ENCODE data around the gene HOXC4. TPM values are rescaled to one million over a fixed set of nuclear protein-coding genes. Genes with fewer than 3 reads are reported as not detected.
A peak's percentile ranks its signal among the peaks of the same experiment; 100 is the strongest.

Gene HOXC4
- total RNA-seq, 4 donors from 2014 or later: 0.51 to 2.0 (median 0.71) TPM

DNA sequence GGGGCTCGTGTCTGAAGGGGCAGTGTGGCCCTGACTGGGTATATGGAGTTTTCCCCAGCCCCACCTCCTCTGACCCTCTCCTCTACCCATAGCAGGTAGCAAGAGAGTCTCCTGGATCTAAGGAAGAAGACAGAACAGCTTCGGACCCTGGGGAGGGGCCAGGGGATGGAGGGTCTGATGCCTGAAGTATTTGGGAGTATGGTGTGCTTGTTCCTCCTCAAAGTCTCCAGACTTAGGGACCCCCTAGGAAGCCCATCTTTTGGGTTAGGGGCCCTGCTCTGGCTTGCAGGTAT is 45.4 kb upstream of the HOXC4 start:
- no peak for DNase-seq
- TF ChIP-seq POLR2A (IDR thresholded peaks at IDR 0.05): no peak
- TF ChIP-seq, protein P1, sequence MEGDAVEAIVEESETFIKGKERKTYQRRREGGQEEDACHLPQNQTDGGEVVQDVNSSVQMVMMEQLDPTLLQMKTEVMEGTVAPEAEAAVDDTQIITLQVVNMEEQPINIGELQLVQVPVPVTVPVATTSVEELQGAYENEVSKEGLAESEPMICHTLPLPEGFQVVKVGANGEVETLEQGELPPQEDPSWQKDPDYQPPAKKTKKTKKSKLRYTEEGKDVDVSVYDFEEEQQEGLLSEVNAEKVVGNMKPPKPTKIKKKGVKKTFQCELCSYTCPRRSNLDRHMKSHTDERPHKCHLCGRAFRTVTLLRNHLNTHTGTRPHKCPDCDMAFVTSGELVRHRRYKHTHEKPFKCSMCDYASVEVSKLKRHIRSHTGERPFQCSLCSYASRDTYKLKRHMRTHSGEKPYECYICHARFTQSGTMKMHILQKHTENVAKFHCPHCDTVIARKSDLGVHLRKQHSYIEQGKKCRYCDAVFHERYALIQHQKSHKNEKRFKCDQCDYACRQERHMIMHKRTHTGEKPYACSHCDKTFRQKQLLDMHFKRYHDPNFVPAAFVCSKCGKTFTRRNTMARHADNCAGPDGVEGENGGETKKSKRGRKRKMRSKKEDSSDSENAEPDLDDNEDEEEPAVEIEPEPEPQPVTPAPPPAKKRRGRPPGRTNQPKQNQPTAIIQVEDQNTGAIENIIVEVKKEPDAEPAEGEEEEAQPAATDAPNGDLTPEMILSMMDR (IDR thresholded peaks at IDR 0.05 in 4 of 5, conservative IDR thresholded peaks at IDR 0.05 in 1 of 5): no peak
- in situ Hi-C loops (cut with MboI; ENCODE audit: low sequenced_read_pairs in 4 of 4) (loop anchor here in 2 of 4 donors (25.0 kb wide), 1 partner anchor 354 kb away; the partner anchor contains the start of gene GPR84 (in 2 of the 2)), intact Hi-C loops (cut with DNase I; ENCODE audit: low total_unique reads) (no loop called here)
- Histone ChIP-seq H3K27ac (peak overlapping the region; percentile 94 to 100 (median 98)), H3K27me3 (no peaks in the 10 kb centered on the region), H3K9me3 (no peaks in the 10 kb centered on the region), H3K36me3 (no peaks in the 10 kb centered on the region), H3K4me1 (peaks cover 39 to 58% of the 10 kb centered on the region in 2 donors), H3K4me3 (peak overlapping the region in 2 of 4 donors; percentile 44 to 62)
- ATAC-seq: no peak

DNA sequence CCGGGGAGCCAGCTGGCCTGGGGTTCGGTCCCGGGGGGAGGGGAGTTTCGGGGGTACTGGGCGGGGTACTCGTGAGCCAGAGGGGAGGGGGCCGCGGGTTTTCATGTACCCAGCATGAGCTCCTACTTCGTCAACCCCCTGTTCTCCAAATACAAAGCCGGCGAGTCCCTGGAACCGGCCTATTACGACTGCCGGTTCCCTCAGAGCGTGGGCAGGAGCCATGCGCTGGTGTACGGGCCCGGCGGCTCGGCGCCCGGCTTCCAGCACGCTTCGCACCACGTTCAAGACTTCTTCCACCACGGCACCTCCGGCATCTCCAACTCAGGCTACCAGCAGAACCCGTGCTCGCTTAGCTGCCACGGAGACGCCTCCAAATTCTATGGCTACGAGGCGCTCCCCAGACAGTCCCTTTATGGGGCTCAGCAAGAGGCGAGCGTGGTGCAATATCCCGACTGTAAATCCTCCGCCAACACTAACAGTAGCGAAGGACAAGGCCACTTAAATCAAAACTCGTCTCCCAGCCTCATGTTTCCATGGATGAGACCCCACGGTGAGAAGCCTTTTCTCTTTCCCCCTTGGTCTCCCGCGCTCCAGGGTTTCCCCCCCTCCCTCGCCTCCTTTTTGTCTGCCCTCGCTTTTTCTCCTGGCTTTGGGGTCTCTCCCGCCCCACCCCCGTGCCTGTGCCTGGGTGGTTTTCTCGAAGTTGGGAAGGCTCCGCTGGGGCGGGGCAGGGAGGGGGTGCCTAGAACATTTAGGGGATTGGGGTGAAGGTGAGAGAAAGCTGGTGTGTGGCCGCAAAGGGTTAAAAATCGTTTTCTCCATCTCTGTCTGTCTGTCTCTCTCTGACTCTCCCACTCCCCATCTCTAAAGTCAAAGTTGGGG is 44.2 kb upstream of the HOXC4 start:
- H3K4me1 ChIP-seq: peaks cover 39 to 60% of the 10 kb centered on the region in 2 donors
- ATAC-seq: peak; percentile 32 to 35
- peak overlapping the region; percentile 94 to 100 (median 98) for H3K27ac ChIP-seq

DNA sequence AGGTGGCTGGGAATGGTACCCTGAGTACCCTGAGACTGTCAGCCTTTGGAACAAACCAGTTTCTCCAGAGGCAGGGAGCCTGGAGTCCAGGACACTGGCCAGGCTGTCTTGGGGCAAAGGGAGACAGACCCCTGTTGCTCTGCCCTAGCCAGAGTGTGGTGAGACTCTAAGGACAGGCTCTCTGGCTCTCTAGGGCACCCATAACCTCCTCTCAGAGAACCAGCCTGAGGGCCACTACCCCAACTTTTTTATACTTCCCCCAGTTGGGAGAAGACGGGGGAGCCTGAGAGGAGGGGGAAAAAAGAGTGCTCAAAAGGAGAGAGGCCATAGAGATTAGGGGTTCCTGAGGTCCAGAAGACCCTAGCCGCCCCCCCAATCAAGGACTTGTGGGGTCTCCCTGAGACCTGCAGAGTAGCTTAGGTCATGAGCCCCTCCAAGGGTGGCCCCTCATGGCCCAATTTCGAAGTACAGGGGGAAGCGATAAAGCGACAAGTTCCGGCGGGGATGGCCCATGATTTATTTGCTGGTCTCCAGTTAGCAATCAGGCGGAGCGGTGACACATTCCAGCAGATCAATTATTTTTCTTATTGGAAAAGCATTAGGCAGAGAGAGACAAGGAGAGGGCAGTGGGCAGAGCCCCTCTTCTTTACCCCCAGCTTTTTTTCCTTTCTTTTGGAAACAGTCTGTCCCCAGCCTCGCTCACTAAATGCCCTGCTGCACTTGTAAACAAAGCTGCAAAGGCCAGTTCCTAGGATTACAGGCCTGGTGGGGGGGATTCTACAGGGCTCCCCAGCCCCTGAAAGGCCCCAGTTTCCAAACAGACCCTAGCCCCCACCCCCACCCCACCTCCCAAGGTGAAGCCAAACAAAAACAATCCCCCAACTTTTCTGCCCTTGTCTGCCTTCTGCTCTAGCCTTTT is 43.3 kb upstream of the HOXC4 start:
- no peak for ATAC-seq
- no peak for DNase-seq
- H3K27me3 ChIP-seq: no peaks in the 10 kb centered on the region

More for the DNA sequence above, 44.2 kb upstream of the HOXC4 start:
- intact Hi-C loops (cut with DNase I; ENCODE audit: low total_unique reads) (loop anchor here (1.0 to 5.0 kb wide), 2 partner anchors 183 to 512 kb away; partner anchors contain the start of gene MAP3K12), in situ Hi-C loops (cut with MboI; ENCODE audit: low sequenced_read_pairs in 4 of 4) (loop anchor here in 2 of 4 donors (10.0 to 25.0 kb wide), 2 partner anchors 195 to 353 kb away; partner anchors contain the start of gene GPR84 (in 2 of the 2))
- no peaks in the 10 kb centered on the region for H3K27me3 ChIP-seq
- H3K4me3 ChIP-seq: peak overlapping the region; percentile 62 to 81 (median 64)
- TF ChIP-seq, protein P1 (IDR thresholded peaks at IDR 0.05 in 4 of 5, conservative IDR thresholded peaks at IDR 0.05 in 1 of 5): no peak
- no peak for TF ChIP-seq POLR2A (IDR thresholded peaks at IDR 0.05)
- no peak for DNase-seq
- H3K36me3 ChIP-seq: no peaks in the 10 kb centered on the region
- no peaks in the 10 kb centered on the region for H3K9me3 ChIP-seq

More for the DNA sequence above, 43.3 kb upstream of the HOXC4 start:
- TF ChIP-seq, protein P1 (IDR thresholded peaks at IDR 0.05 in 4 of 5, conservative IDR thresholded peaks at IDR 0.05 in 1 of 5): no peak
- no peak for TF ChIP-seq POLR2A (IDR thresholded peaks at IDR 0.05)
- H3K27ac ChIP-seq: peak overlapping the region; percentile 94 to 100 (median 98)
- H3K4me1 ChIP-seq: peaks cover 43 to 62% of the 10 kb centered on the region in 2 donors
- H3K36me3 ChIP-seq: no peaks in the 10 kb centered on the region
- in situ Hi-C loops (cut with MboI; ENCODE audit: low sequenced_read_pairs in 4 of 4): loop anchor here in 2 of 4 donors (10.0 to 25.0 kb wide), 2 partner anchors 194 to 352 kb away; partner anchors contain the start of gene GPR84 (in 2 of the 2)
- intact Hi-C loops (cut with DNase I; ENCODE audit: low total_unique reads): loop anchor here (5.0 kb wide), 1 partner anchor 513 kb away; the partner anchor contains the start of gene MAP3K12
- H3K9me3 ChIP-seq: no peaks in the 10 kb centered on the region
- H3K4me3 ChIP-seq: peak overlapping the region; percentile 62 to 81 (median 64)
